HepG2 (cell line): ENCODE measurements around the gene NR2F1-AS1. TPM values are rescaled to one million over a fixed set of nuclear protein-coding genes. Genes with fewer than 3 reads are reported as not detected.

Experiments
- FOXA3 ChIP-seq: IDR thresholded peaks from 2 replicates; pipeline ENCODE4 v1.6.1; 2016; ENCODE audit warnings: missing genetic modification reagents, missing compliant biosample characterization
- SMARCE1 ChIP-seq: fragments of 450-650 bp; IDR thresholded peaks from 2 replicates; pipeline ENCODE4 v1.6.1; 2017; ENCODE audit warnings: borderline replicate concordance
- SNRNP70 ChIP-seq: fragments of 200-400 bp; formaldehyde crosslinking; IDR thresholded peaks from 2 replicates; pipeline ENCODE4 v1.6.1; 2017; ENCODE audit warnings: mild to moderate bottlenecking, low read depth, low read length, moderate library complexity
- STAG1 ChIP-seq: sonication (generic); formaldehyde crosslinking; IDR thresholded peaks from 2 replicates; pipeline ENCODE4 v1.4.0; 2020; ENCODE audit warnings: missing genetic modification reagents
- ZFYVE20 ChIP-seq: sonication (generic); formaldehyde crosslinking; IDR thresholded peaks from 2 replicates; pipeline ENCODE4 v1.8.0; 2023; ENCODE audit warnings: low read depth, mild to moderate bottlenecking, moderate library complexity, missing genetic modification reagents, borderline replicate concordance
- ZNF501 ChIP-seq: sonication (generic); formaldehyde crosslinking; IDR thresholded peaks from 2 replicates; pipeline ENCODE4 v1.5.1; 2020; ENCODE audit warnings: mild to moderate bottlenecking, moderate library complexity, missing genetic modification reagents
- ZNF558 ChIP-seq: sonication (generic); formaldehyde crosslinking; IDR thresholded peaks from 2 replicates; pipeline ENCODE4 v1.9.0; 2022; ENCODE audit warnings: mild to moderate bottlenecking, missing genetic modification reagents, borderline replicate concordance
- ZSCAN22 ChIP-seq: sonication (generic); formaldehyde crosslinking; IDR thresholded peaks from 2 replicates; pipeline ENCODE4 v1.4.0; 2020; ENCODE audit warnings: mild to moderate bottlenecking, missing genetic modification reagents
- polyA plus RNA-seq, 8 experiments: library from polyadenylated mRNA; depleted of rRNA in 3 of 8; stranded (reverse) in 7 of 8; unstranded in 1 of 8; fragments of >200 nt; fragmentation: Illumina TruSeq in 4 of 8; extraction: Trizol in 4 of 8; gene quantifications; 2 replicates each; pipeline versions ENCODE4 v1.2.1 to v1.2.3, GENCODE V29; 2011 to 2016; ENCODE audit warnings: low read depth in 4 of 8, missing spikeins in 1 of 8, mixed read lengths in 1 of 8; ENCODE audit not compliant: insufficient read depth in 1 of 8
- total RNA-seq, 5 experiments: library from RNA; depleted of rRNA; stranded (reverse); fragments of >200 nt; fragmentation: Illumina TruSeq; extraction: Trizol; gene quantifications; 2 replicates each; pipeline ENCODE4 v1.2.3, GENCODE V29; 2016; ENCODE audit warnings: low read depth in 1 of 5
- TF ChIP-seq, protein P1 (sequence below): sonication (generic); formaldehyde crosslinking; IDR thresholded peaks from 2 replicates; pipeline ENCODE4 v1.8.0; 2022; ENCODE audit warnings: low read depth, missing genetic modification reagents
- TF ChIP-seq, protein P2 (sequence below): IDR thresholded peaks from 2 replicates; pipeline ENCODE4 v1.6.1; 2012; ENCODE audit warnings: low read depth, low read length, improper control_type of control experiment

The NR2F1-AS1 gene
- total and polyA plus RNA-seq, 2 of the 13 experiments (the other 11 are each of a cell fraction or from before 2014, with no cell fraction given), result 2.8 TPM

GRCh38 chr5:93579692-93580062 lies 1.3 kb downstream of the NR2F1-AS1 start (continued):
- TF ChIP-seq ZFYVE20 (CRISPR knock-in tag), result 0 out of 2 replicates have a peak, but pooled peaks have one; percentile 17
- 0 out of 2 replicates have a peak, but pooled peaks have one; percentile 31 for TF ChIP-seq ZSCAN22 (CRISPR knock-in tag)
- TF ChIP-seq, protein P1, sequence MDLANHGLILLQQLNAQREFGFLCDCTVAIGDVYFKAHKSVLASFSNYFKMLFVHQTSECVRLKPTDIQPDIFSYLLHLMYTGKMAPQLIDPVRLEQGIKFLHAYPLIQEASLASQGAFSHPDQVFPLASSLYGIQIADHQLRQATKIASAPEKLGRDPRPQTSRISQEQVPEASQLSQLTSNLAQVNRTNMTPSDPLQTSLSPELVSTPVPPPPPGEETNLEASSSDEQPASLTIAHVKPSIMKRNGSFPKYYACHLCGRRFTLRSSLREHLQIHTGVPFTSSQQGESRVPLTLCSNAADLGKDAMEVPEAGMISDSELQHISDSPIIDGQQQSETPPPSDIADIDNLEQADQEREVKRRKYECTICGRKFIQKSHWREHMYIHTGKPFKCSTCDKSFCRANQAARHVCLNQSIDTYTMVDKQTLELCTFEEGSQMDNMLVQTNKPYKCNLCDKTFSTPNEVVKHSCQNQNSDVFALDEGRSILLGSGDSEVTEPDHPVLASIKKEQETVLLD (CRISPR knock-in tag), result 0 out of 2 replicates have a peak, but pooled peaks have one; percentile 34
- 0 out of 2 replicates have a peak, but pooled peaks have one; percentile 9 for TF ChIP-seq FOXA3 (CRISPR knock-in tag)
- TF ChIP-seq ZNF558, result 0 out of 2 replicates have a peak, but pooled peaks have one; percentile 32
- TF ChIP-seq ZNF501 (CRISPR knock-in tag), result peak; percentile 12; the same call in 1 of the 2 replicates
- 0 out of 2 replicates have a peak, but pooled peaks have one; percentile 4 for TF ChIP-seq STAG1 (CRISPR knock-in tag)
- TF ChIP-seq, protein P2, sequence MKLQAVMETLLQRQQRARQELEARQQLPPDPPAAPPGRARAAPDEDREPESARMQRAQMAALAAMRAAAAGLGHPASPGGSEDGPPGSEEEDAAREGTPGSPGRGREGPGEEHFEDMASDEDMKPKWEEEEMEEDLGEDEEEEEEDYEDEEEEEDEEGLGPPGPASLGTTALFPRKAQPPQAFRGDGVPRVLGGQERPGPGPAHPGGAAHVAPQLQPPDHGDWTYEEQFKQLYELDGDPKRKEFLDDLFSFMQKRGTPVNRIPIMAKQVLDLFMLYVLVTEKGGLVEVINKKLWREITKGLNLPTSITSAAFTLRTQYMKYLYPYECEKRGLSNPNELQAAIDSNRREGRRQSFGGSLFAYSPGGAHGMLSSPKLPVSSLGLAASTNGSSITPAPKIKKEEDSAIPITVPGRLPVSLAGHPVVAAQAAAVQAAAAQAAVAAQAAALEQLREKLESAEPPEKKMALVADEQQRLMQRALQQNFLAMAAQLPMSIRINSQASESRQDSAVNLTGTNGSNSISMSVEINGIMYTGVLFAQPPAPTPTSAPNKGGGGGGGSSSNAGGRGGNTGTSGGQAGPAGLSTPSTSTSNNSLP, result no peak
- TF ChIP-seq SMARCE1, result no peak
- no peak for TF ChIP-seq SNRNP70
